Upper lobe of left lung (tissue), 4 donors: ENCODE data around the gene MYBPH.

Experiments
- POLR2AphosphoS5 ChIP-seq, 2 donors: sonication (generic); formaldehyde crosslinking; IDR thresholded peaks; one replicate each; pipeline ENCODE4 v1.5.1; 2017; ENCODE audit warnings: antibody characterized with exemption in 2 of 2
- TF ChIP-seq, protein P1 (sequence below), 6 experiments: fragments of 450-650 bp in 4 of 6; fragments of 200-600 bp in 2 of 6; sonication (generic) in 2 of 6; IDR thresholded peaks; one replicate each; pipeline ENCODE4 v1.5.1; 2016 to 2019; ENCODE audit warnings: antibody characterized with exemption in 6 of 6

DNA sequence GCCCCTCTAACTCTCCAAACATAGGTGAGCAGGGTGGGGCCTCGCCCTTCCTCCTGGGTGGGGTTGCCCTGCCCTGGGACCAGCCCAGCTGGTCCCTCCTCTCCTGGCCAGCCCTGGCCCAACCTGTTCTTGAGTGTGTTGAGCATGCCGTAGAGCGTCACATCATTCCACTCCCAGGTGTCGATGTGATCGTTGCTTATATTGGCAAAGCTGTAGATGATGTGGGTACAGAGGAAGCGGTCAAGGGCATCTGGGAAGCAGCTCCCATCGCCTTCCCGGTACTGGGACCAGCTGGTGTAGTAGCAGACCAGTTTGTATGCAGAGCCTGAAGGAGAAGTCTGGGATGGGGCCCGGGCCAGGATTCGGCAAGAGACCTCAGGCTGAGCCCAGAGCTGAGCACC is 9.4 kb upstream of the MYBPH start:
- TF ChIP-seq, protein P1, sequence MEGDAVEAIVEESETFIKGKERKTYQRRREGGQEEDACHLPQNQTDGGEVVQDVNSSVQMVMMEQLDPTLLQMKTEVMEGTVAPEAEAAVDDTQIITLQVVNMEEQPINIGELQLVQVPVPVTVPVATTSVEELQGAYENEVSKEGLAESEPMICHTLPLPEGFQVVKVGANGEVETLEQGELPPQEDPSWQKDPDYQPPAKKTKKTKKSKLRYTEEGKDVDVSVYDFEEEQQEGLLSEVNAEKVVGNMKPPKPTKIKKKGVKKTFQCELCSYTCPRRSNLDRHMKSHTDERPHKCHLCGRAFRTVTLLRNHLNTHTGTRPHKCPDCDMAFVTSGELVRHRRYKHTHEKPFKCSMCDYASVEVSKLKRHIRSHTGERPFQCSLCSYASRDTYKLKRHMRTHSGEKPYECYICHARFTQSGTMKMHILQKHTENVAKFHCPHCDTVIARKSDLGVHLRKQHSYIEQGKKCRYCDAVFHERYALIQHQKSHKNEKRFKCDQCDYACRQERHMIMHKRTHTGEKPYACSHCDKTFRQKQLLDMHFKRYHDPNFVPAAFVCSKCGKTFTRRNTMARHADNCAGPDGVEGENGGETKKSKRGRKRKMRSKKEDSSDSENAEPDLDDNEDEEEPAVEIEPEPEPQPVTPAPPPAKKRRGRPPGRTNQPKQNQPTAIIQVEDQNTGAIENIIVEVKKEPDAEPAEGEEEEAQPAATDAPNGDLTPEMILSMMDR (IDR thresholded peaks at IDR 0.05), result no peak
- TF ChIP-seq POLR2AphosphoS5 (IDR thresholded peaks at IDR 0.05), result no peak
